HG03196 (cell line): ENCODE measurements around the gene PCDHB6.
"Not testable (repeated sequence)": the region's sequence is repeated elsewhere in the genome, so short reads cannot be mapped to it uniquely, and the experiment has no call there.

Experiments
- ATAC-seq: cut with Tn5 transposase; IDR thresholded peaks from one replicate; pipeline ENCODE4 v1.9.1; 2021; ENCODE audit not compliant: unreplicated experiment

Gene PCDHB6

DNA sequence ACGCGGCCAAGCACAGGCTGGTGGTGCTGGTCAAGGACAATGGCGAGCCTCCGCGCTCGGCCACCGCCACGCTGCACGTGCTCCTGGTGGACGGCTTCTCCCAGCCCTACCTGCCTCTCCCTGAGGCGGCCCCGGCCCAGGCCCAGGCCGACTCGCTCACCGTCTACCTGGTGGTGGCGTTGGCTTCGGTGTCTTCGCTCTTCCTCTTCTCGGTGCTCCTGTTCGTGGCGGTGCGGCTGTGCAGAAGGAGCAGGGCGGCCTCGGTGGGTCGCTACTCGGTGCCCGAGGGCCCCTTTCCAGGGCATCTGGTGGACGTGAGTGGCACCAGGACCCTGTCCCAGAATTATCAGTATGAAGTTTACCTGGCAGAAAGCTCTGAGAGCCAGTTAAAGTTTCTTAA lies 8.0 kb downstream of the PCDHB6 start:
- ATAC-seq = not testable (repeated sequence)

DNA sequence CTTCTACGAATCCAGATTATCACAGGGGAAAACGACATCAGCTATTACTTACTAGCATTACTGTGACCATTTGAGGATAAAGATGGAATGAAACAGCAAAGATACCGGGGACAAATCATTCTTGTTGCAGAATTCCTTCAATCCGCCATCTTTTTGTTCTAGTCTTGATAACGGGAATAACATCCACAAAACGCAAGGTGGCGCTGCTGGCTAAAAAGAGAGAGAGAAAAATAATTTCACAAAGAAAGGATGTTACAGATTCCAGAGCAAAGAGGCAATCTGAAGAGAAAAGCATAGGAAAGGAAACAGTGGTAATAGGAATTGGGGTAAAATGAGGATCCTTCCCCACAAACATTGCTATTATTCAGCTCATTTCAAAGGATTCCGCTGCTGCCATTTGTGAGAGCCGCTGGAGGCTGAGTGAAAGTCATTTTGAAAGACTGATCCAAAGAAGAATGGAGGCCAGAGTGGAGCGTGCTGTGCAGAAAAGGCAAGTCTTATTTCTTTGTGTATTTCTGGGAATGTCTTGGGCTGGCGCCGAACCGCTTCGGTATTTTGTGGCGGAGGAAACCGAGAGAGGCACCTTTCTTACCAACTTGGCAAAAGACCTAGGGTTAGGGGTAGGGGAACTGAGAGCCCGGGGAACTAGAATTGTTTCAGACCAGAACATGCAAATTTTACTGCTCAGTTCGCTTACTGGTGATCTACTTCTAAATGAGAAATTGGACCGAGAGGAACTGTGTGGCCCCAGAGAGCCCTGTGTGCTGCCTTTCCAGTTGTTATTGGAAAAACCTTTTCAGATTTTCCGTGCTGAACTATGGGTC lies 22.7 kb downstream of the PCDHB6 start, which contains the start of gene PCDHB7:
TSS of gene PCDHB7 (plus strand) at position 264 of the 824 bp plus-strand sequence. CDS start at position 456, 192 bp downstream.
- ATAC-seq = no peak

DNA sequence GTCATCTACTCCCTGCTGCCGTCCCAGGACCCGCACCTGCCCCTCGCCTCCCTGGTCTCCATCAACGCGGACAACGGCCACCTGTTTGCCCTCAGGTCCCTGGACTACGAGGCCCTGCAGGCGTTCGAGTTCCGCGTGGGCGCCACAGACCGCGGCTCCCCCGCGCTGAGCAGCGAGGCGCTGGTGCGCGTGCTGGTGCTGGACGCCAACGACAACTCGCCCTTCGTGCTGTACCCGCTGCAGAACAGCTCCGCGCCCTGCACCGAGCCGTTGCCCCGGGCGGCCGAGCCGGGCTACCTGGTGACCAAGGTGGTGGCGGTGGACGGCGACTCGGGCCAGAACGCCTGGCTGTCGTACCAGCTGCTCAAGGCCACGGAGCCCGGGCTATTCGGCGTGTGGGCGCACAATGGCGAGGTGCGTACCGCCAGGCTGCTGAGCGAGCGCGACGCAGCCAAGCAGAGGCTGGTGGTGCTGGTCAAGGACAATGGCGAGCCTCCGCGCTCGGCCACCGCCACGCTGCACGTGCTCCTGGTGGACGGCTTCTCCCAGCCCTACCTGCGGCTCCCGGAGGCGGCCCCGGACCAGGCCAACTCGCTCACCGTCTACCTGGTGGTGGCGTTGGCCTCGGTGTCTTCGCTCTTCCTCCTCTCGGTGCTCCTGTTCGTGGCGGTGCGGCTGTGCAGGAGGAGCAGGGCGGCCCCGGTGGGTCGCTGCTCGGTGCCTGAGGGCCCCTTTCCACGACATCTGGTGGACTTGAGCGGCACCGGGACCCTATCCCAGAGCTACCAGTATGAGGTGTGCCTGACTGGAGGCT lies 24.6 kb downstream of the PCDHB6 start:
- ATAC-seq = not testable (repeated sequence)

DNA sequence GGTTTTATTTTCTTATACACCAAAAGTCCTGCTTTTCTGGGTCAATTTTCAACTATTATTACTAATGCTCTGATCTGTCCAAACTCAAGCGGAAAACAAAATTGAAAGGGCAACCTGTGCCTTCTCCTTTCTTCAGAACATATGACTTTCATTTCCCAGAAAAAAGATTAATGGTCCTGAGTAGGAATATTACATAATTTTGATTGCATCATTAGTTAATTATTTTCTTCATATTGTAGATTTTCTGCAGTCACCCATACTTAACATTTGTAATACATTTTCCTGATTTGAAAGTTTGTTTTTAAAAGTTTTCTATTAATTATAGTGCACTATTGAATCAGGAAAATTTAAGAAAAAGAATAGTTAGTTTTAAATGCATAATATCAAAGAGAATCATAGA lies 26.1 kb downstream of the PCDHB6 start:
- no peak for ATAC-seq

DNA sequence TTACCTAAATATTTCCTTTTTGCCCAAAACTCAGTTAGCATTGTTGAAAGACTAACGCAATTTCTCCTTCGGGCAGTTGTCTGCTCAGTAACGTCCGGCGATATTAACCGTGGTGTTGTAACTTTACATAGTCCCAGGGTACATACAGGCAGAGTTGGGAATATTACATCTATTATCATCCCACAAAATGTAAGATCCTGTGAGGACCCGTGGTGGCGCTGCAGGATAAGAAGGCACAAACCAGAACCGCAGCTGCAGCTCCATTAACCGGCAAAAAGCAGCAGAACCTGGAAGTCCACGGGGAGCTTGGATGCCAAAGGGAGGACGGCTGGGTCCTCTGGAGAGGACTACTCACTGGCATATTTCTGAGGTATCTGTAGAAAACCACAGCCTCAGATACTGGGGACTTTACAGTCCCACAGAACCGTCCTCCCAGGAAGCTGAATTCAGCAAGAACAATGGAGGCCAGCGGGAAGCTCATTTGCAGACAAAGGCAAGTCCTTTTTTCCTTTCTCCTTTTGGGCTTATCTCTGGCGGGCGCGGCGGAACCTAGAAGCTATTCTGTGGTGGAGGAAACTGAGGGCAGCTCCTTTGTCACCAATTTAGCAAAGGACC lies 27.8 kb downstream of the PCDHB6 start, which contains the start of gene PCDHB8:
TSS of gene PCDHB8 (plus strand) at position 214 of the 615 bp plus-strand sequence. CDS start at position 459, 245 bp downstream.
- ATAC-seq = not testable (repeated sequence)

DNA sequence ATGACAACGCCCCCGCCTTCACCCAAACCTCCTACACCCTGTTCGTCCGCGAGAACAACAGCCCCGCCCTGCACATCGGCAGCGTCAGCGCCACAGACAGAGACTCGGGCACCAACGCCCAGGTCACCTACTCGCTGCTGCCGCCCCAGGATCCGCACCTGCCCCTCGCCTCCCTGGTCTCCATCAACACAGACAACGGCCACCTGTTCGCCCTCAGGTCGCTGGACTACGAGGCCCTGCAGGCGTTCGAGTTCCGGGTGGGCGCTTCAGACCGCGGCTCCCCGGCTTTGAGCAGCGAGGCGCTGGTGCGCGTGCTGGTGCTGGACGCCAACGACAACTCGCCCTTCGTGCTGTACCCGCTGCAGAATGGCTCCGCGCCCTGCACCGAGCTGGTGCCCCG lies 29.5 kb downstream of the PCDHB6 start:
- ATAC-seq = not testable (repeated sequence)

DNA sequence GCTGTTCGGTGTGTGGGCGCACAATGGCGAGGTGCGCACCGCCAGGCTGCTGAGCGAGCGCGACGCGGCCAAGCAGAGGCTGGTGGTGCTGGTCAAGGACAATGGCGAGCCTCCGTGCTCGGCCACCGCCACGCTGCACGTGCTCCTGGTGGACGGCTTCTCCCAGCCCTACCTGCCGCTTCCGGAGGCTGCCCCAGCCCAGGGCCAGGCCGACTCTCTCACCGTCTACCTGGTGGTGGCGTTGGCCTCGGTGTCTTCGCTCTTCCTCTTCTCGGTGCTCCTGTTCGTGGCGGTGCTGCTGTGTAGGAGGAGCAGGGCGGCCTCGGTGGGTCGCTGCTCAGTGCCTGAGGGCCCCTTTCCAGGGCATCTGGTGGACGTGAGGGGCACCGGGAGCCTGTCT lies 30.0 kb downstream of the PCDHB6 start:
- not testable (repeated sequence) for ATAC-seq

DNA sequence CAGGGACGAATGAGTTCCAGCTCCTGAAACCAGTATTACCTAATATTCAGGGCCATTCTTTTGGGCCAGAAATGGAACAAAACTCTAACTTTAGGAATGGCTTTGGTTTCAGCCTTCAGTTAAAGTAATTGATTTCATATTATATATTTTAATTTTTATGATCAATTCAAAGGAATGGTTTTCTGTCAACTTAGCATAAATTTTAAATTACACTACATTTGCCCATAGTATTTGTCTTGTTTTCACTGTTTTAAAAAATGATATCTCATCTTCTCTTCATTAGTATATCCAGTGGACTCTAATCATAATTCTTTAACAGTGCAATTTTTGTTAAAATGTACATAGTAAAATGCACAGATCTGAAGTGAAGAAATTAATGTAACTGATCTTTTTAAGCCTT lies 30.5 kb downstream of the PCDHB6 start:
- no peak for ATAC-seq

DNA sequence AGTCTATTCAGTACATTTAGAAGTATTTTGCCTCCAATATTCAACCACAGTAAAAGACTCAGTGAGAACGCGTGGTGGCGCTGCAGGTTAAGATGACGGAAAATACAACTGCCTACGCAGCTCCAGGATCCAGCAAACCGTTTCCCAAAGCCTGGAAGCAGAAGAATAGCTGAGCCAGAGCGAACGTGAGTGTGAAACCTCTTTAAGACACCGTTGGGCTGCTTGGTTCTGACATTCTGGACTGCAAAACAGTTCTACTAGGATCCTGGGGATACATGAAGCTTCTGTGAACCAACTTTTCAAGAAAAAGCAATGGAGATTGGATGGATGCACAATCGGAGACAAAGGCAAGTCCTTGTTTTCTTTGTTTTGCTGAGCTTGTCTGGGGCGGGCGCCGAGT lies 32.4 kb downstream of the PCDHB6 start, which contains the start of gene PCDHB16:
TSS of gene PCDHB16 (plus strand) at position 140 of the 400 bp plus-strand sequence. CDS start at position 313, 173 bp downstream.
- no peak for ATAC-seq

DNA sequence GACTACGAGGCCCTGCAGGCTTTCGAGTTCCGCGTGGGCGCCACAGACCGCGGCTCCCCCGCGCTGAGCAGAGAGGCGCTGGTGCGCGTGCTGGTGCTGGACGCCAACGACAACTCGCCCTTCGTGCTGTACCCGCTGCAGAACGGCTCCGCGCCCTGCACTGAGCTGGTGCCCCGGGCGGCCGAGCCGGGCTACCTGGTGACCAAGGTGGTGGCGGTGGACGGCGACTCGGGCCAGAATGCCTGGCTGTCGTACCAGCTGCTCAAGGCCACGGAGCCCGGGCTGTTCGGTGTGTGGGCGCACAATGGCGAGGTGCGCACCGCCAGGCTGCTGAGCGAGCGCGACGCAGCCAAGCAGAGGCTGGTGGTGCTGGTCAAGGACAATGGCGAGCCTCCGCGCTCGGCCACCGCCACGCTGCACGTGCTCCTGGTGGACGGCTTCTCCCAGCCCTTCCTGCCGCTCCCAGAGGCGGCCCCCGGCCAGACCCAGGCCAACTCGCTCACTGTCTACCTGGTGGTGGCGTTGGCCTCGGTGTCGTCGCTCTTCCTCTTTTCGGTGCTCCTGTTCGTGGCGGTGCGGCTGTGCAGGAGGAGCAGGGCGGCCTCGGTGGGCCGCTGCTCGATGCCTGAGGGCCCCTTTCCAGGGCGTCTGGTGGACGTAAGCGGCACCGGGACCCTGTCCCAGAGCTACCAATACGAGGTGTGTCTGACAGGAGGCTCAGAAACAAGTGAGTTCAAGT lies 34.4 kb downstream of the PCDHB6 start:
- not testable (repeated sequence) for ATAC-seq

DNA sequence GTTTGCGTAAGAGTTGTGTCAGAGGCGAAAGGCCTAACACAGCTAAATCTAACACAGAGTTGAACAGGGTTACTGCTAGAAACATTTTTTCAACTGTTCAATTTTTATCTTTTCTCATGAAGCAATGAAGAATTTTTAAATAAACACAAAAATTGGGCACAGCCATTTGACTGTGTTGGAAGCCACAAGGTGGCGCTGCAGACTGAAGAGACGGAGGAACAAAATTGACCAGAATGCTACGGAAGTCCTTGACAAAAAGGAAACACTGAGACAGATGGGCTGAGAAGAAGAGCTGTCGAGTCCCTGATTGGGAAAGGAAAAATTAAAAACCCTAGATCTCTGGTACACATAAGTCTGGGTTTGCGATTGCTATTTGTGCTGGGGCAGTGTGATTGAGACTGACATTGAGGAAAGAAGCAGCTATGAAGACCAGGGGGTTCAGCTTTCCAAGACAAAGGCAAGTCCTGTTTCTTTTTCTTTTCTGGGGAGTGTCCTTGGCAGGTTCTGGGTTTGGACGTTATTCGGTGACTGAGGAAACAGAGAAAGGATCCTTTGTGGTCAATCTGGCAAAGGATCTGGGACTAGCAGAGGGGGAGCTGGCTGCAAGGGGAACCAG lies 37.1 kb downstream of the PCDHB6 start, which contains the start of gene PCDHB9:
TSS of gene PCDHB9 (plus strand) at position 265 of the 616 bp plus-strand sequence. CDS start at position 423, 158 bp downstream.
- ATAC-seq = no peak

DNA sequence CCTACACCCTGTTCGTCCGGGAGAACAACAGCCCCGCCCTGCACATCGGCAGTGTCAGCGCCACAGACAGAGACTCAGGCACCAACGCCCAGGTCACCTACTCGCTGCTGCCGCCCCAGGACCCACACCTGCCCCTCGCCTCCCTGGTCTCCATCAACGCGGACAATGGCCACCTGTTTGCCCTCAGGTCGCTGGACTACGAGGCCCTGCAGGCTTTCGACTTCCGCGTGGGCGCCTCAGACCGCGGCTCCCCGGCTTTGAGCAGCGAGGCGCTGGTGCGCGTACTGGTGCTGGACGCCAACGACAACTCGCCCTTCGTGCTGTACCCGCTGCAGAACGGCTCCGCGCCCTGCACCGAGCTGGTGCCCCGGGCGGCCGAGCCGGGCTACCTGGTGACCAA lies 38.8 kb downstream of the PCDHB6 start:
- not testable (repeated sequence) for ATAC-seq

DNA sequence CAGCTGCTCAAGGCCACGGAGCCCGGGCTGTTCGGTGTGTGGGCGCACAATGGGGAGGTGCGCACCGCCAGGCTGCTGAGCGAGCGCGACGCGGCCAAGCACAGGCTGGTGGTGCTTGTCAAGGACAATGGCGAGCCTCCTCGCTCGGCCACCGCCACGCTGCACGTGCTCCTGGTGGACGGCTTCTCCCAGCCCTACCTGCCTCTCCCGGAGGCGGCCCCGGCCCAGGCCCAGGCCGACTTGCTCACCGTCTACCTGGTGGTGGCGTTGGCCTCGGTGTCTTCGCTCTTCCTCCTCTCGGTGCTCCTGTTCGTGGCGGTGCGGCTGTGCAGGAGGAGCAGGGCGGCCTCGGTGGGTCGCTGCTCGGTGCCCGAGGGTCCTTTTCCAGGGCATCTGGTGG lies 39.3 kb downstream of the PCDHB6 start:
- ATAC-seq = not testable (repeated sequence)

DNA sequence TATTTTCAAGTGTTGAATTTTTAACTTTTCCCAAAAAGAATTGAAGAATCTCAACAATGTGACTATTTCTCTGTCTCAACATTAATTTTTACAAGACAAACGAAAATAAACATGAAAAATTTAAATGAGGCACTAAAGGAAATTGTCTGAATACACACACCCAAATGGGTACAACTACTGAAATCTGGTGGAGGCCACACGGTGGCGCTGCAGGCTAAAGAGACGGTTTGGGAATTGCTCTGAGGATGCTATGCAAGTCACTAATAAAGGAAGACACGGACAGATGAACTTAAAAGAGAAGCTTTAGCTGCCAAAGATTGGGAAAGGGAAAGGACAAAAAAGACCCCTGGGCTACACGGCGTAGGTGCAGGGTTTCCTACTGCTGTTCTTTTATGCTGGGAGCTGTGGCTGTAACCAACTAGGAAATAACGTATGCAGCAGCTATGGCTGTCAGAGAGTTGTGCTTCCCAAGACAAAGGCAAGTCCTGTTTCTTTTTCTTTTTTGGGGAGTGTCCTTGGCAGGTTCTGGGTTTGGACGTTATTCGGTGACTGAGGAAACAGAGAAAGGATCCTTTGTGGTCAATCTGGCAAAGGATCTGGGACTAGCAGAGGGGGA lies 42.4 kb downstream of the PCDHB6 start, which contains the start of gene PCDHB10:
TSS of gene PCDHB10 (plus strand) at position 244 of the 616 bp plus-strand sequence. CDS start at position 444, 200 bp downstream.
- no peak for ATAC-seq

DNA sequence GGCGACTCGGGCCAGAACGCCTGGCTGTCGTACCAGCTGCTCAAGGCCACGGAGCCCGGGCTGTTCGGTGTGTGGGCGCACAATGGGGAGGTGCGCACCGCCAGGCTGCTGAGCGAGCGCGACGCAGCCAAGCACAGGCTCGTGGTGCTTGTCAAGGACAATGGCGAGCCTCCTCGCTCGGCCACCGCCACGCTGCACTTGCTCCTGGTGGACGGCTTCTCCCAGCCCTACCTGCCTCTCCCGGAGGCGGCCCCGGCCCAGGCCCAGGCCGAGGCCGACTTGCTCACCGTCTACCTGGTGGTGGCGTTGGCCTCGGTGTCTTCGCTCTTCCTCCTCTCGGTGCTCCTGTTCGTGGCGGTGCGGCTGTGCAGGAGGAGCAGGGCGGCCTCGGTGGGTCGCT lies 44.5 kb downstream of the PCDHB6 start:
- not testable (repeated sequence) for ATAC-seq

DNA sequence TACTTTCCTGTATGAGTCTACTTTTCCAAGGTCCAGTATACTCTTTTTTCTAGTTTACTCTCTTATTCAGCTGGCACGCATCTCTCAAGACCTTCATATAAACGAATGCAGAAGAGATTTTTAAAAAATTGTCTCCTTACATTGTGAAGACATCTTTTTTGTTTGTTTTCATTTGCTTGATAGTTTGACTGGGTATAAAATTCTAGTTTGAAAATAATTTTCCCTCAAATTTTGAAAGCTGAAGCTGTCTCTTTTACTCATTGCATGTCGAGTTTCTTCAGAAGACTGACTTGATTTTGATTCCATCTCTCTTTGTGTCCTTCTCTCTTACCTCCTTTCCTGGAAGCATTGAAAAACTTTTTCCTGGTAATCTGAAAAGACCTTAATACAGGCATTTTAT lies 46.5 kb downstream of the PCDHB6 start:
- no peak for ATAC-seq

DNA sequence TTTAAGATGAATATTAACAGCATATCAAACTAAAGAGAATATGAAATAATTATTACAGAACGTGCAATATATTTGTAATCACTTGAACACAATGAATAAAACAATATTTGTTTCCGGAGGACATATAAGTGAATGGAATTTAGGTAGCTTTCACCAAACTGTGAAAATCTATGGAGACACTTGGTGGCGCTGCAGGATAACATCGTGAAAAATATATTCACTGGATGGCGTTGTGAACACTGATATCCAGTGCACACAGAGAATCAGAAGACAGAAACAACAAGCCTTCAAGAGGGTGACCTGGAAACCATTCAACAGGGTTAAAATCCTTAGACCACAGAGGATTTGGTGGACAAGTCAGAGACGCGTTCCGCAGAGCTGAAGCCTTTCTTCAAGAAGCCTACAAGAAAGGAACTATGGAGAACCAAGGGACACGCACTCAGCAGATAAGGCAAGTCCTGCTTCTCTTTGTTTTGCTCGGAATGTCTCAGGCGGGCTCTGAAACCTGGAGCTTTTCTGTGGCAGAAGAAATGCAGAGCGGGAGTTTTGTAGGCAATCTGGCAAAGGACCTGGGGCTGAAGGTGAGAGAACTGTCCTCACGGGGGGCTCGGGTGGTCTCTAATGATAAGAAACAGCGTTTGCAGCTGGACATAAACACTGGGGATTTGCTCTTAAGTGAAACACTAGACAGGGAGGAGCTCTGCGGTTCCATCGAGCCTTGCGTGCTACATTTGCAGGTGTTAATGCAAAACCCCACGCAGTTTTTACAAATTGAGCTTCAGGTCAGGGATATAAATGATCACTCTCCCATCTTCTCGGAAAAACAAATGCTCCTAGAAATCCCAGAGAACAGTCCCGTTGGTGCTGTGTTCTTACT lies 49.7 kb downstream of the PCDHB6 start, which contains the start of gene PCDHB11:
TSS of gene PCDHB11 (plus strand) at position 269 of the 877 bp plus-strand sequence. CDS start at position 417, 148 bp downstream.
- no peak for ATAC-seq

DNA sequence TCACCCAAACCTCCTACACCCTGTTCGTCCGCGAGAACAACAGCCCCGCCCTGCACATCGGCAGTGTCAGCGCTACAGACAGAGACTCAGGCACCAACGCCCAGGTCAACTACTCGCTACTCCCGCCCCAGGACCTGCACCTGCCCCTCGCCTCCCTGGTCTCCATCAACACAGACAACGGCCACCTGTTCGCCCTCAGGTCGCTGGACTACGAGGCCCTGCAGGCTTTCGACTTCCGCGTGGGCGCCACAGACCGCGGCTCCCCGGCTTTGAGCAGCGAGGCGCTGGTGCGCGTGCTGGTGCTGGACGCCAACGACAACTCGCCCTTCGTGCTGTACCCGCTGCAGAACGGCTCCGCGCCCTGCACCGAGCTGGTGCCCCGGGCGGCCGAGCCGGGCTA lies 51.3 kb downstream of the PCDHB6 start:
- ATAC-seq = not testable (repeated sequence)
